ENCODE data around the gene DCAF10. TPM values are rescaled to one million over a fixed set of nuclear protein-coding genes. Genes with fewer than 3 reads are reported as not detected.

The DCAF10 gene
- total and polyA plus RNA-seq, 10 of the 15 experiments (the other 5 are each of a cell fraction or from before 2014, with no cell fraction given) = 3.9 to 21.7 (median 9.8) TPM

DNA sequence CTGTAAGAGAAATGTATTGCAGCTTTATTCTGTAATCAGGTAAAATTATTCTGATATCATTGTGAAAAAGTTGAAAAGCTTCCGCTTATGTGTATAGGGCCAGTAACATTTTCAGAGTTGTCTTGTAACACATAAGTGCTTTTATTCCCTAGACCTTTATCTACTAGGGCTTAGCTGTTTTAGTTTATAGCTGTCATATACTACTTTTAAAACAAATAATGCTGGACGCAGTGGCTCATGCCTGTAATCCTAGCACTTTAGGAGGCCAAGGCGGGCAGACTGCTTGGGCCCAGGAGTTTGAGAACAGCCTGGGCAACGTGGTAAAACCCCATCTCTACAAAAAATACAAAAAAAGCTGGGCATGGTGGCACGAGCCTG is 70.2 kb downstream of the DCAF10 start (continued):
- TF ChIP-seq, protein P1, sequence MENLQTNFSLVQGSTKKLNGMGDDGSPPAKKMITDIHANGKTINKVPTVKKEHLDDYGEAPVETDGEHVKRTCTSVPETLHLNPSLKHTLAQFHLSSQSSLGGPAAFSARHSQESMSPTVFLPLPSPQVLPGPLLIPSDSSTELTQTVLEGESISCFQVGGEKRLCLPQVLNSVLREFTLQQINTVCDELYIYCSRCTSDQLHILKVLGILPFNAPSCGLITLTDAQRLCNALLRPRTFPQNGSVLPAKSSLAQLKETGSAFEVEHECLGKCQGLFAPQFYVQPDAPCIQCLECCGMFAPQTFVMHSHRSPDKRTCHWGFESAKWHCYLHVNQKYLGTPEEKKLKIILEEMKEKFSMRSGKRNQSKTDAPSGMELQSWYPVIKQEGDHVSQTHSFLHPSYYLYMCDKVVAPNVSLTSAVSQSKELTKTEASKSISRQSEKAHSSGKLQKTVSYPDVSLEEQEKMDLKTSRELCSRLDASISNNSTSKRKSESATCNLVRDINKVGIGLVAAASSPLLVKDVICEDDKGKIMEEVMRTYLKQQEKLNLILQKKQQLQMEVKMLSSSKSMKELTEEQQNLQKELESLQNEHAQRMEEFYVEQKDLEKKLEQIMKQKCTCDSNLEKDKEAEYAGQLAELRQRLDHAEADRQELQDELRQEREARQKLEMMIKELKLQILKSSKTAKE (IDR thresholded peaks at IDR 0.05; ENCODE audit: low read depth, poor library complexity, severe bottlenecking) = no peak
- TF ChIP-seq, protein P2, sequence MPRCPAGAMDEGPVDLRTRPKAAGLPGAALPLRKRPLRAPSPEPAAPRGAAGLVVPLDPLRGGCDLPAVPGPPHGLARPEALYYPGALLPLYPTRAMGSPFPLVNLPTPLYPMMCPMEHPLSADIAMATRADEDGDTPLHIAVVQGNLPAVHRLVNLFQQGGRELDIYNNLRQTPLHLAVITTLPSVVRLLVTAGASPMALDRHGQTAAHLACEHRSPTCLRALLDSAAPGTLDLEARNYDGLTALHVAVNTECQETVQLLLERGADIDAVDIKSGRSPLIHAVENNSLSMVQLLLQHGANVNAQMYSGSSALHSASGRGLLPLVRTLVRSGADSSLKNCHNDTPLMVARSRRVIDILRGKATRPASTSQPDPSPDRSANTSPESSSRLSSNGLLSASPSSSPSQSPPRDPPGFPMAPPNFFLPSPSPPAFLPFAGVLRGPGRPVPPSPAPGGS (IDR thresholded peaks at IDR 0.05; ENCODE audit: borderline replicate concordance, insufficient read depth, low read depth, low read length, poor library complexity, severe bottlenecking) = no peak
- no peak for TF ChIP-seq NFYA (IDR thresholded peaks at IDR 0.05; ENCODE audit: borderline replicate concordance, low read depth, low read length)
- no peak for TF ChIP-seq STAT1 (conservative IDR thresholded peaks at IDR 0.05)
- no peak for TF ChIP-seq CREB1 (IDR thresholded peaks at IDR 0.05; ENCODE audit: low read depth)
- no peak for TF ChIP-seq STAT3 (IDR thresholded peaks at IDR 0.05; ENCODE audit: low read depth, low read length)

DNA sequence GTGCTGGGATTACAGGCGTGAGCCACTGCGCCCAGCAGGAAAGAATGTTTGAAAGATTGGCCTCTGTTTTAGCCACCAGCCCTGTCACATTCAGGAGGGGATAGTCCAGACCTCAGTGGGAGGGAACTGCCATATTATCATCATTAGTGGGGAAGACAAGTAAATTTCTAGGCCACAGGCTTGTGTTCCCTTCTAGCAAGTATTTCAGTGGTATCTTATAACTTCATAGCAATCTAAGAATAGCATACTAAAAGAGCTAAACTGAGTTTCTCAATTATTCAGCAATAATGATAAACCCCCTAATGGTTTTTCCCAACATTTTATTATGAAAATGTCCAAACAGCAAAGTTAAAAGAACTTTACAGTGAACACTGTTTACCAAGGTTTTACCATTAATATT is 73.4 kb downstream of the DCAF10 start:
- DNase-seq (ENCODE audit: low read depth, low spot score) = no peak
- no TSS peak for BruUV-seq (replicated peaks)
- in situ Hi-C loops (cut with MboI) = no loop called here
- no peaks in the 10 kb centered on the region for H3K4me1 ChIP-seq (ENCODE audit: control insufficient read depth, insufficient read depth, low read length)
- H4K20me1 ChIP-seq (ENCODE audit: control insufficient read depth, insufficient read depth) = no peaks in the 10 kb centered on the region
- no peaks in the 10 kb centered on the region for H3K36me3 ChIP-seq (ENCODE audit: control insufficient read depth in 2 of 2, insufficient read depth in 2 of 2, low read length in 1 of 2)
- no peak overlapping the region for H2AFZ ChIP-seq (ENCODE audit: control insufficient read depth, low read depth, low read length)
- H3K9ac ChIP-seq (ENCODE audit: control insufficient read depth, insufficient read depth, low read length) = no peak overlapping the region
- no peak overlapping the region for H3K27ac ChIP-seq (ENCODE audit: control insufficient read depth, insufficient read depth)
- no peak overlapping the region for H3K4me2 ChIP-seq (ENCODE audit: control insufficient read depth, insufficient read depth)
- intact Hi-C loops (cut with micrococcal nuclease; ENCODE audit: unreplicated experiment) = no loop called here
- no peaks in the 10 kb centered on the region for H3K79me2 ChIP-seq (ENCODE audit: control insufficient read depth, insufficient read depth, low read length)
- ChIA-PET RAD21 (ENCODE audit: unreplicated experiment) (no interaction called here), POLR2A (no interaction called here), CTCF (no interaction called here), SMC1A (ENCODE audit: uncharacterized antibody, unreplicated experiment) (no interaction called here)
- ATAC-seq = no peak
- H3K9me3 ChIP-seq (replicated peaks; ENCODE audit: control insufficient read depth, insufficient read depth, low read length) = no peaks in the 10 kb centered on the region; the same call in 2 of the 3 replicates
- no peak for FAIRE-seq
- 100% methylated on average over 2 of the region's 2 CpGs for WGBS (ENCODE audit: insufficient coverage, insufficient replicate concordance, low lambda C conversion rate, missing lambda C conversion rate)
- no peak for TF ChIP-seq CBFB (IDR thresholded peaks at IDR 0.05; ENCODE audit: low read depth)
- TF ChIP-seq, protein P1 (IDR thresholded peaks at IDR 0.05; ENCODE audit: low read depth, poor library complexity, severe bottlenecking) = no peak
- no peak for TF ChIP-seq ZNF24 (IDR thresholded peaks at IDR 0.05)
- H3K27me3 ChIP-seq (replicated peaks in 1 of 2; ENCODE audit: control insufficient read depth in 2 of 2, insufficient read depth in 2 of 2, low read length in 1 of 2) = no peaks in the 10 kb centered on the region
- no peak overlapping the region for H3K4me3 ChIP-seq

Data from GM12878 (cell line).